Body of pancreas (tissue), 4 donors: ENCODE results near the gene GP2. TPM values are rescaled to one million over a fixed set of nuclear protein-coding genes. Genes with fewer than 3 reads are reported as not detected.

Experiments
- ATAC-seq: fragments of 150-250 bp; one replicate; pipeline ENCODE4 v1.9.1; 2016
- DNase-seq, 4 donors: peaks; one replicate each; pipeline ENCODE4 v3.0.0-alpha.2; 2019
- H3K27ac ChIP-seq, 4 donors: fragments of 200-600 bp; sonication (generic); 1 replicate in 3 of 4; 2 replicates in 1 of 4; pipeline versions ENCODE4 v1.5.1 to v1.6.1; 2016 to 2019; ENCODE audit warnings: mild to moderate bottlenecking in 1 of 4, mixed read lengths in 1 of 4, moderate library complexity in 1 of 4
- H3K27me3 ChIP-seq, 2 donors: fragments of 200-600 bp; sonication (generic); one replicate each; pipeline ENCODE4 v1.6.0; 2016; ENCODE audit warnings: mild to moderate bottlenecking in 1 of 2
- H3K36me3 ChIP-seq, 2 donors: fragments of 200-600 bp; sonication (generic); replicated peaks in 1 of 2; 2 replicates each; pipeline ENCODE4 v1.5.1; 2016; ENCODE audit warnings: low read depth in 2 of 2; ENCODE audit not compliant: insufficient read depth in 1 of 2
- H3K4me1 ChIP-seq: fragments of 200-600 bp; sonication (generic); one replicate; pipeline ENCODE4 v1.6.0; 2016
- H3K4me3 ChIP-seq, 2 donors: fragments of 200-600 bp; sonication (generic); 1 replicate in 1 of 2; 2 replicates in 1 of 2; pipeline ENCODE4 v1.5.1; 2016 to 2019
- H3K9me3 ChIP-seq, 3 donors: fragments of 200-600 bp; sonication (generic); 1 replicate in 2 of 3; 2 replicates in 1 of 3; pipeline ENCODE4 v1.5.1; 2016
- CTCF ChIP-seq, 7 experiments: fragments of 450-650 bp in 4 of 7; fragments of 200-600 bp in 3 of 7; sonication (generic) in 3 of 7; IDR thresholded peaks; one replicate each; pipeline ENCODE4 v1.5.1; 2016 to 2019; ENCODE audit warnings: antibody characterized with exemption in 7 of 7
- POLR2A ChIP-seq, 3 donors: fragments of 450-650 bp; IDR thresholded peaks; one replicate each; pipeline ENCODE4 v1.6.1; 2016; ENCODE audit warnings: antibody characterized with exemption in 3 of 3, mild to moderate bottlenecking in 2 of 3
- WGBS, 2 donors: methylation state at CpG; one replicate each; pipeline ENCODE4 v1.1.5; 2017; 5-methylcytosine and 5-hydroxymethylcytosine counted together
- intact Hi-C: fragments of 100-400 bp; cut with DNase I; formaldehyde crosslinking; loops from one replicate; pipeline ENCODE4 v1.15.1; 2023
- total RNA-seq, 2 donors: library from RNA; depleted of rRNA; stranded (reverse); fragments of >200 nt; gene quantifications; one replicate each; pipeline ENCODE4 v1.1.0, GENCODE V29; 2016

GP2 gene
- total RNA-seq, 2 donors from 2014 or later: 12,053 to 14,662 TPM

GRCh38 chr16:20310421-20311395, 16.6 kb downstream of the GP2 start:
- no peaks in the 10 kb centered on the region for H3K9me3 ChIP-seq
- ATAC-seq (peak; percentile 0), DNase-seq (peak; percentile 55 to 83 (median 67))
- 56 to 64% methylated on average over 9 to 11 of the region's 11 CpGs for WGBS, 2 donors
- no peaks in the 10 kb centered on the region for H3K27me3 ChIP-seq
- TF ChIP-seq POLR2A (IDR thresholded peaks at IDR 0.05) (peak in 1 of 3 donors; percentile 5), CTCF (IDR thresholded peaks at IDR 0.05) (no peak)
- H3K27ac ChIP-seq: peak overlapping the region; percentile 28 to 56 (median 44)
- peaks cover 4 to 13% of the 10 kb centered on the region in 2 donors for H3K36me3 ChIP-seq
- no peak overlapping the region for H3K4me3 ChIP-seq
- no peaks in the 10 kb centered on the region for H3K4me1 ChIP-seq
- intact Hi-C loops: no loop called here

- Histone ChIP-seq H3K27ac (peak overlapping the region in 2 of 4 donors; percentile 19 to 56), H3K27me3 (no peaks in the 10 kb centered on the region), H3K9me3 (no peaks in the 10 kb centered on the region), H3K4me3 (no peak overlapping the region), H3K4me1 (no peaks in the 10 kb centered on the region), H3K36me3 (peaks cover 2 to 6% of the 10 kb centered on the region in 2 donors)
- ATAC-seq (peak; percentile 5), DNase-seq (peak; percentile 71 to 90 (median 82))
- TF ChIP-seq POLR2A (IDR thresholded peaks at IDR 0.05) (peak in 1 of 3 donors; percentile 42), CTCF (IDR thresholded peaks at IDR 0.05) (peak in 1 of 7 experiments; percentile 8)
- intact Hi-C loops: loop anchor here (10.0 kb wide), 1 partner anchor 65 kb away; no protein-coding TSS in a partner anchor
- WGBS, 2 donors: 24 to 33% methylated on average over 6 of the region's 6 CpGs
These were observed 17.5 kb downstream of the GP2 start for GRCh38 chr16:20309786-20310185.

- Histone ChIP-seq H3K4me1 (no peaks in the 10 kb centered on the region), H3K27ac (peak overlapping the region in 1 of 4 donors; percentile 56), H3K9me3 (no peaks in the 10 kb centered on the region), H3K4me3 (no peak overlapping the region), H3K27me3 (no peaks in the 10 kb centered on the region), H3K36me3 (peaks cover 0 to 2% of the 10 kb centered on the region in 2 donors)
- intact Hi-C loops: loop anchor here (10.0 kb wide), 1 partner anchor 66 kb away; no protein-coding TSS in a partner anchor
- peak; percentile 8 for ATAC-seq
- WGBS, 2 donors: 32 to 39% methylated on average over 4 of the region's 4 CpGs
- TF ChIP-seq POLR2A (IDR thresholded peaks at IDR 0.05): no peak
- TF ChIP-seq CTCF (IDR thresholded peaks at IDR 0.05): no peak
- peak; percentile 70 to 90 (median 78) for DNase-seq
These were observed 18.3 kb downstream of the GP2 start for GRCh38 chr16:20308801-20309590.

DNA sequence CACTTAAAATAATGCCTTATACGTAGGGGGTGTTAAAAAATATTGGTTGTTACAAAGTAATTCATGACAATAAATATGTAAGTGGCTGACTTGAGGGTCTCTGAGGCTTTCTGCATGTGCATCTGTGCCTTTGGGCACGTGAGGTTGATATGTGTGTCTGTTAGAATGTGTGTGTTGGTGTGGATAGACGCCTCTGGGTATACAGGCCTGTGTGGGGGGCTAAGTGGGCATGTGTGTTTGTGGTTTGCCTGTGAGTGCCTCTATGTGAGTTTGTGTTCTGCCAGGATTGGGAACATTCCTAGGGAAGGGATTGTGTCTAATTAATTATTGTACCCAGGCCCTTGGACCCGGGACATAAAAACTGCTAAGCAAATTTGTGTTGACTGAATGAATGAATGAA, 19.0 kb downstream of the GP2 start:
- H3K4me3 ChIP-seq: no peak overlapping the region
- TF ChIP-seq CTCF (IDR thresholded peaks at IDR 0.05) (no peak), POLR2A (IDR thresholded peaks at IDR 0.05) (no peak)
- no peak overlapping the region for H3K27ac ChIP-seq
- 34 to 43% methylated on average over 4 of the region's 4 CpGs for WGBS, 2 donors
- no peaks in the 10 kb centered on the region for H3K36me3 ChIP-seq
- H3K27me3 ChIP-seq: no peaks in the 10 kb centered on the region
- no peaks in the 10 kb centered on the region for H3K4me1 ChIP-seq
- H3K9me3 ChIP-seq: no peaks in the 10 kb centered on the region
- DNase-seq (peak; percentile 80 to 92 (median 85)), ATAC-seq (peak; percentile 17)
- intact Hi-C loops: loop anchor here (10.0 kb wide), 1 partner anchor 67 kb away; no protein-coding TSS in a partner anchor
